ENCODE results near the gene MOG.

GRCh38 chr6:29666826-29667130 lies 9.9 kb downstream of the MOG start:
- TF ChIP-seq CTCF (IDR thresholded peaks at IDR 0.05; ENCODE audit: insufficient read depth, low read length): no peak
- no peak for TF ChIP-seq REST (IDR thresholded peaks at IDR 0.05; ENCODE audit: insufficient replicate concordance, low read depth)

Data from HL-60 (cell line).